ENCODE data around the gene EEFSEC. TPM values are rescaled to one million over a fixed set of nuclear protein-coding genes. Genes with fewer than 3 reads are reported as not detected.

Gene EEFSEC
- total RNA-seq, 1 experiment from 2014 or later: 15.4 TPM

DNA sequence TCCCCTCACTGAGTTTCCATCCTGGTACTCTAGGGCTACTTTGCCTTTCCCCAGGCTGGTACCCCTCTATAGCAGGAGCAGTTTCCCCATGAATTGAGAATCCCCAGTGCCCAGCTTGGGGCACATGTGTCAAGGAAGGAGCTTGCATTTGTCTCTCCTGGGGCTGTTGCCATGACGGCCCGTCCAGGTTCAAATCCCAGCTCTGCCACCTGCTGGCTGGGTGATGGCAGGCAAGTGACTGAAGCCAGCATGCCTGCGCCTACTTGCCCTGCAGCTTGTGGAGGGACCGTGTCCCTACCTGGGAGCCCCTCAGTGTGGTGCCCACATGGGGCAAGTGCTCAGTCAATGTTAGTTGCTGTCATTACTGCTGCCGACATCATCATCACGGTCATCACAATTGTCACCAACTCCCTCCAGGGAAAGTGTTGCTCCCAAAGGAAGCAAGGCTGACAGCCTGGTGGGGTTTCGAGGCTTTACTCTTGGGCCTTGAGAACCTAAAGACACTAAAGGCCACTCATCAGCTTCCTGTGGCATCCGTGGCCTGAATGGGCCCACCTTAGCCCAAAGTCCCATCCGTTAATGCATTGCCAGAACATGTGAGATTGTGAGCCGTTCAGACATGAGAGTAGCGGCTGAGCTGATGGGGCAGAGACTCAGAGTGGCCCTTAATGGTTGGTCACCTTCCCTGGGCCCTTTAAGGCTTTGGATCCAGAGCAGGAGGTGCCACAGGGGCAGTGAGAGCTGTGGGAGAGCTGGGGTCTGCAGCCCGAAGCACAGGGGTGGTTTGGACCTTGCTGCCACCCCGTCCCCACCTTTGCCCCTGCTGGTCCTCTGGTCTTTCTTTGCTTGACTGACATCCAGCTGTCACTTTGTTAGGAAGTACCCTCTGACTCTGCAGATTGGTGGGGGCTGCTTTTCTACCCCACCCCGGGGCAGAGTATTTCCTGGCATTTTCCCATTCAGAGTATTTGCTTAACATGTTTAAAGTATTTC, 169.0 kb downstream of the EEFSEC start:
- no peaks in the 10 kb centered on the region for H3K36me3 ChIP-seq (ENCODE audit: control insufficient read depth, insufficient read depth, low read length)
- no peaks in the 10 kb centered on the region for H3K9me3 ChIP-seq (ENCODE audit: control insufficient read depth, insufficient read depth, low read depth, low read length)
- H3K27me3 ChIP-seq (ENCODE audit: control insufficient read depth, insufficient read depth, low read length): no peaks in the 10 kb centered on the region
- DNase-seq (ENCODE audit: low read depth, low spot score) (peak; percentile 1), ATAC-seq (peak; percentile 66; the same call in 1 of the 2 replicates)
- in situ Hi-C loops (cut with HindIII; ENCODE audit: low pct_unique_long_range_greater_than_20kb, low sequenced_read_pairs) (no loop called here), intact Hi-C loops (cut with micrococcal nuclease; ENCODE audit: unreplicated experiment) (no loop called here)
- ChIA-PET CTCF (no interaction called here), POLR2A (no interaction called here)
- no peaks in the 10 kb centered on the region for H3K4me1 ChIP-seq (ENCODE audit: control insufficient read depth, insufficient read depth, low read length)
- no peak overlapping the region; the same call in 1 of the 2 replicates for H3K27ac ChIP-seq (ENCODE audit: low read length)
- no peak for TF ChIP-seq POLR2AphosphoS5 (IDR thresholded peaks at IDR 0.05; ENCODE audit: low read depth, low read length)
- TF ChIP-seq CTCF (IDR thresholded peaks at IDR 0.05): peak; percentile 81
- TF ChIP-seq, protein P1, sequence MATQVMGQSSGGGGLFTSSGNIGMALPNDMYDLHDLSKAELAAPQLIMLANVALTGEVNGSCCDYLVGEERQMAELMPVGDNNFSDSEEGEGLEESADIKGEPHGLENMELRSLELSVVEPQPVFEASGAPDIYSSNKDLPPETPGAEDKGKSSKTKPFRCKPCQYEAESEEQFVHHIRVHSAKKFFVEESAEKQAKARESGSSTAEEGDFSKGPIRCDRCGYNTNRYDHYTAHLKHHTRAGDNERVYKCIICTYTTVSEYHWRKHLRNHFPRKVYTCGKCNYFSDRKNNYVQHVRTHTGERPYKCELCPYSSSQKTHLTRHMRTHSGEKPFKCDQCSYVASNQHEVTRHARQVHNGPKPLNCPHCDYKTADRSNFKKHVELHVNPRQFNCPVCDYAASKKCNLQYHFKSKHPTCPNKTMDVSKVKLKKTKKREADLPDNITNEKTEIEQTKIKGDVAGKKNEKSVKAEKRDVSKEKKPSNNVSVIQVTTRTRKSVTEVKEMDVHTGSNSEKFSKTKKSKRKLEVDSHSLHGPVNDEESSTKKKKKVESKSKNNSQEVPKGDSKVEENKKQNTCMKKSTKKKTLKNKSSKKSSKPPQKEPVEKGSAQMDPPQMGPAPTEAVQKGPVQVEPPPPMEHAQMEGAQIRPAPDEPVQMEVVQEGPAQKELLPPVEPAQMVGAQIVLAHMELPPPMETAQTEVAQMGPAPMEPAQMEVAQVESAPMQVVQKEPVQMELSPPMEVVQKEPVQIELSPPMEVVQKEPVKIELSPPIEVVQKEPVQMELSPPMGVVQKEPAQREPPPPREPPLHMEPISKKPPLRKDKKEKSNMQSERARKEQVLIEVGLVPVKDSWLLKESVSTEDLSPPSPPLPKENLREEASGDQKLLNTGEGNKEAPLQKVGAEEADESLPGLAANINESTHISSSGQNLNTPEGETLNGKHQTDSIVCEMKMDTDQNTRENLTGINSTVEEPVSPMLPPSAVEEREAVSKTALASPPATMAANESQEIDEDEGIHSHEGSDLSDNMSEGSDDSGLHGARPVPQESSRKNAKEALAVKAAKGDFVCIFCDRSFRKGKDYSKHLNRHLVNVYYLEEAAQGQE (IDR thresholded peaks at IDR 0.05; ENCODE audit: insufficient read depth in 1 of 2, low read depth in 2 of 2, low read length in 1 of 2): no peak
- TF ChIP-seq TCF7L2 (IDR thresholded peaks at IDR 0.05; ENCODE audit: low read depth, low read length): no peak
- no peak for TF ChIP-seq SIN3A (IDR thresholded peaks at IDR 0.05; ENCODE audit: borderline replicate concordance, insufficient read depth, low read depth, low read length)
- H3K4me3 ChIP-seq (ENCODE audit: low read depth in 2 of 2, low read length in 2 of 2): no peak overlapping the region
- no TSS peak for BruUV-seq (replicated peaks)

GRCh38 chr3:128323206-128324081, 170.2 kb downstream of the EEFSEC start:
- no peak for TF ChIP-seq SIN3A (IDR thresholded peaks at IDR 0.05; ENCODE audit: borderline replicate concordance, insufficient read depth, low read depth, low read length)
- TF ChIP-seq CTCF (IDR thresholded peaks at IDR 0.05): no peak
- no peak for TF ChIP-seq POLR2AphosphoS5 (IDR thresholded peaks at IDR 0.05; ENCODE audit: low read depth, low read length)
- TF ChIP-seq, protein P1 (IDR thresholded peaks at IDR 0.05; ENCODE audit: insufficient read depth in 1 of 2, low read depth in 2 of 2, low read length in 1 of 2): no peak
- intact Hi-C loops (cut with micrococcal nuclease; ENCODE audit: unreplicated experiment) (no loop called here), in situ Hi-C loops (cut with HindIII; ENCODE audit: low pct_unique_long_range_greater_than_20kb, low sequenced_read_pairs) (no loop called here)
- Histone ChIP-seq H3K36me3 (ENCODE audit: control insufficient read depth, insufficient read depth, low read length) (no peaks in the 10 kb centered on the region), H3K9me3 (ENCODE audit: control insufficient read depth, insufficient read depth, low read depth, low read length) (no peaks in the 10 kb centered on the region), H3K4me1 (ENCODE audit: control insufficient read depth, insufficient read depth, low read length) (no peaks in the 10 kb centered on the region), H3K4me3 (ENCODE audit: low read depth in 2 of 2, low read length in 2 of 2) (no peak overlapping the region), H3K27ac (ENCODE audit: low read length) (peak overlapping the region; percentile 34; the same call in 1 of the 2 replicates), H3K27me3 (ENCODE audit: control insufficient read depth, insufficient read depth, low read length) (no peaks in the 10 kb centered on the region)
- no peak for DNase-seq (ENCODE audit: low read depth, low spot score)
- CTCF ChIA-PET: no interaction called here
- no peak for ATAC-seq
- POLR2A ChIA-PET: no interaction called here
- BruUV-seq (replicated peaks): no TSS peak

Data from Panc1 (cell line).